Upper lobe of left lung (tissue), 6 donors: ENCODE data around the gene NBL1. TPM values are rescaled to one million over a fixed set of nuclear protein-coding genes. Genes with fewer than 3 reads are reported as not detected.

Source experiments
- ATAC-seq, 2 donors: fragments of 200-7000 bp; cut with Tn5 transposase; one replicate each; pipeline ENCODE4 v1.9.1; 2022; ENCODE audit warnings: mild to moderate bottlenecking in 2 of 2, moderate library complexity in 2 of 2; ENCODE audit not compliant: low FRiP score in 2 of 2
- DNase-seq, 2 donors: peaks; one replicate each; pipeline ENCODE4 v3.0.0-alpha.2; 2019 to 2020
- H3K27ac ChIP-seq, 4 donors: fragments of 200-600 bp; sonication (generic); one replicate each; pipeline ENCODE4 v1.5.1; 2016 to 2019
- H3K27me3 ChIP-seq, 4 donors: fragments of 200-600 bp; sonication (generic); one replicate each; pipeline ENCODE4 v1.5.1; 2017 to 2019
- H3K36me3 ChIP-seq, 4 donors: fragments of 200-600 bp; sonication (generic); one replicate each; pipeline ENCODE4 v1.5.1; 2016 to 2019
- H3K4me1 ChIP-seq, 4 donors: fragments of 200-600 bp; sonication (generic); one replicate each; pipeline ENCODE4 v1.5.1; 2018 to 2019
- H3K4me3 ChIP-seq, 4 donors: fragments of 200-600 bp; sonication (generic); one replicate each; pipeline ENCODE4 v1.5.1; 2017 to 2019; ENCODE audit warnings: mild to moderate bottlenecking in 2 of 4, moderate library complexity in 1 of 4
- H3K9me3 ChIP-seq, 4 donors: fragments of 200-600 bp; sonication (generic); one replicate each; pipeline ENCODE4 v1.5.1; 2018 to 2019
- EP300 ChIP-seq, 4 donors: sonication (generic); formaldehyde crosslinking; IDR thresholded peaks; one replicate each; pipeline ENCODE4 v1.5.1; 2017; ENCODE audit warnings: antibody characterized with exemption in 4 of 4, control low read depth in 2 of 4
- POLR2A ChIP-seq, 4 donors: fragments of 450-650 bp; IDR thresholded peaks; one replicate each; pipeline ENCODE4 v1.5.1; 2016 to 2017; ENCODE audit warnings: antibody characterized with exemption in 4 of 4, mild to moderate bottlenecking in 2 of 4
- POLR2AphosphoS5 ChIP-seq, 2 donors: sonication (generic); formaldehyde crosslinking; IDR thresholded peaks; one replicate each; pipeline ENCODE4 v1.5.1; 2017; ENCODE audit warnings: antibody characterized with exemption in 2 of 2
- WGBS, 2 donors: methylation state at CpG; one replicate each; pipeline ENCODE4 v1.1.5; 2017 to 2018; 5-methylcytosine and 5-hydroxymethylcytosine counted together
- total RNA-seq, 6 donors: library from RNA; depleted of rRNA in 4 of 6; stranded (reverse); fragments of >200 nt in 4 of 6; gene quantifications; one replicate each; pipeline versions ENCODE4 v1.1.0 to v1.2.1, GENCODE V29; 2016 to 2021
- TF ChIP-seq, protein P1 (sequence below), 6 experiments: fragments of 450-650 bp in 4 of 6; fragments of 200-600 bp in 2 of 6; sonication (generic) in 2 of 6; IDR thresholded peaks; one replicate each; pipeline ENCODE4 v1.5.1; 2016 to 2019; ENCODE audit warnings: antibody characterized with exemption in 6 of 6
- donor health status: DM: no; HTN: no; CAD: no; lungs with moderate emphysema.
- donor health status: DM: no; HTN: yes; CAD: no; lungs with severe emphysema.

The NBL1 gene
- total RNA-seq, 6 donors from 2014 or later = 40.9 to 190 (median 105) TPM

DNA sequence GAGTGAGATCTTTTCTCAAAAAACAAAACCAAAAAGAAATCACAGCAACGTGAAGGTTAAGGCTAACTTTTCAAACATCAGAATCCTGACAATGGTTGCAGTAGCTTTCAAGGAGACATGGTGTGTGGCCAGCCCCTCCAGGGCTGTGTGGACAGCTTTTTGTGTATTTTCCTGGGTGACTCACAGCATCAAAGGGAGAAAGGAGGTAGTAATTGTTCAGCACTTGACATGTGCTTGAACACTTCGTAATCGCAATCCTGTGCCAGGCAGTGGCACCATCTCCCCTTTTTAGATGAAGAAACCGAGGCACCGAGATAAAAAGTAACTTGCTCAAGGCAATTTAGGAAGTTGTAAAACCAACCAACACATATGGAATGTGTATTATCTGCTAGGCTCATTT lies 10.3 kb downstream of the NBL1 start:
- H3K4me1 ChIP-seq = peaks cover 3 to 34% (median 25%) of the 10 kb centered on the region in 4 donors
- TF ChIP-seq, protein P1, sequence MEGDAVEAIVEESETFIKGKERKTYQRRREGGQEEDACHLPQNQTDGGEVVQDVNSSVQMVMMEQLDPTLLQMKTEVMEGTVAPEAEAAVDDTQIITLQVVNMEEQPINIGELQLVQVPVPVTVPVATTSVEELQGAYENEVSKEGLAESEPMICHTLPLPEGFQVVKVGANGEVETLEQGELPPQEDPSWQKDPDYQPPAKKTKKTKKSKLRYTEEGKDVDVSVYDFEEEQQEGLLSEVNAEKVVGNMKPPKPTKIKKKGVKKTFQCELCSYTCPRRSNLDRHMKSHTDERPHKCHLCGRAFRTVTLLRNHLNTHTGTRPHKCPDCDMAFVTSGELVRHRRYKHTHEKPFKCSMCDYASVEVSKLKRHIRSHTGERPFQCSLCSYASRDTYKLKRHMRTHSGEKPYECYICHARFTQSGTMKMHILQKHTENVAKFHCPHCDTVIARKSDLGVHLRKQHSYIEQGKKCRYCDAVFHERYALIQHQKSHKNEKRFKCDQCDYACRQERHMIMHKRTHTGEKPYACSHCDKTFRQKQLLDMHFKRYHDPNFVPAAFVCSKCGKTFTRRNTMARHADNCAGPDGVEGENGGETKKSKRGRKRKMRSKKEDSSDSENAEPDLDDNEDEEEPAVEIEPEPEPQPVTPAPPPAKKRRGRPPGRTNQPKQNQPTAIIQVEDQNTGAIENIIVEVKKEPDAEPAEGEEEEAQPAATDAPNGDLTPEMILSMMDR (IDR thresholded peaks at IDR 0.05) = no peak
- TF ChIP-seq POLR2AphosphoS5 (IDR thresholded peaks at IDR 0.05) = no peak
- no peak for TF ChIP-seq POLR2A (IDR thresholded peaks at IDR 0.05)
- no peak for TF ChIP-seq EP300 (IDR thresholded peaks at IDR 0.05)
- no peaks in the 10 kb centered on the region for H3K9me3 ChIP-seq
- 64 to 66% methylated on average over 5 of the region's 5 CpGs for WGBS, 2 donors
- DNase-seq (peak in 1 of 2 donors; percentile 56), ATAC-seq (no peak)
- no peaks in the 10 kb centered on the region for H3K27me3 ChIP-seq
- H3K27ac ChIP-seq = peak overlapping the region in 1 of 4 donors; percentile 12
- no peak overlapping the region for H3K4me3 ChIP-seq
- H3K36me3 ChIP-seq = no peaks in the 10 kb centered on the region

DNA sequence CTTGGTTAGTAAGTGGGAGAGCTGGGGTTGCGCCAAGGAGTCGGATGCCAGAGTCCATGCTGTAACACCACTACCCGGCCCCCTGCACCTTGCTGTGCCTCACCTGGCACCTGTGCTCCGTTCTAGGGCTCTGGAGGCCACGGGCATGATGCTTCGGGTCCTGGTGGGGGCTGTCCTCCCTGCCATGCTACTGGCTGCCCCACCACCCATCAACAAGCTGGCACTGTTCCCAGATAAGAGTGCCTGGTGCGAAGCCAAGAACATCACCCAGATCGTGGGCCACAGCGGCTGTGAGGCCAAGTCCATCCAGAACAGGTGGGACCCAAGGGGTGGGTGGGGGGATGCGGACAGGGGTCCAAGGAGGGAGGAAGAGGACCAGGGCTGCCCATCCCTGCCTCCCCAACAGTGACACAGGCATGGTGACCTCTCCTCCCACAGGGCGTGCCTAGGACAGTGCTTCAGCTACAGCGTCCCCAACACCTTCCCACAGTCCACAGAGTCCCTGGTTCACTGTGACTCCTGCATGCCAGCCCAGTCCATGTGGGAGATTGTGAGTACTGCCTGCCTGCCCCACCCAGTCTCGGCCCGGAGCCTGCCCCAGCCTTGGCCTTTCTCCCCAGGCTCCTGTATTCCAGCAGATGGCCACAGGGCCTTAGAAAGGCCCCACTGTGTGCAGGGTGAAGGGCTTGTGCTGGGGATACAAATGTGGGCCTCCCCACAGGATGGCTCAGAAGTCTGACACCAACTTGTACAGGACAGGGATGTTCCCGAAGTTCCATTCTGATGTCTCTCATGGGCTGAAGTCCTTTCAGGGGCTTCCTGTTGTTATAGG lies 11.0 kb downstream of the NBL1 start:
- no peak for ATAC-seq
- H3K27ac ChIP-seq = peak overlapping the region in 2 of 4 donors; percentile 12 to 43
- H3K4me1 ChIP-seq = peaks cover 3 to 39% (median 24%) of the 10 kb centered on the region in 4 donors

DNA sequence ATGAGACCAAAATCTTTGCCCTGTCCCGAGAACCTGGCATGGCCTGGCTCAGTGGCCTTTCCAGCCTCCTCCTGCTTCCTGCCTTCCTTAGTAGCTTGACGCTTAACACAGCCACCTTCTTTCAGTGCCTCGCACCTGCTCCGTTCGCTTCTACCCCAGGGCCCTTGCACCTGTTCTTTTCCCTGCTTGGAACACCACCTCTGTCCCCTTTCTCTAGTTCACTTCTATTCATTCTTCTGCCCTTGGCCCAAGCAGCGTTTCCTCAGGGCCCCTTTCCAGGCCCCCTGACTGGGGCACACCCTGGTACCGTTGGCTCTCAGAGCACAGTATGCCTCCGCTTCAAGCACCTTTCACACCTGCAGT lies 11.6 kb downstream of the NBL1 start:
- no peak for ATAC-seq
- Histone ChIP-seq H3K27ac (no peak overlapping the region), H3K9me3 (no peaks in the 10 kb centered on the region), H3K4me3 (no peak overlapping the region), H3K36me3 (no peaks in the 10 kb centered on the region), H3K27me3 (no peaks in the 10 kb centered on the region), H3K4me1 (peaks cover 3 to 35% (median 21%) of the 10 kb centered on the region in 4 donors)
- no peak for DNase-seq
- 83 to 89% methylated on average over 8 of the region's 8 CpGs for WGBS, 2 donors
- TF ChIP-seq, protein P1 (IDR thresholded peaks at IDR 0.05) = no peak
- TF ChIP-seq POLR2A (IDR thresholded peaks at IDR 0.05) = no peak
- no peak for TF ChIP-seq POLR2AphosphoS5 (IDR thresholded peaks at IDR 0.05)
- no peak for TF ChIP-seq EP300 (IDR thresholded peaks at IDR 0.05)

More for the DNA sequence above, 11.0 kb downstream of the NBL1 start:
- H3K27me3 ChIP-seq = no peaks in the 10 kb centered on the region
- 64 to 86% methylated on average over 5 to 15 of the region's 15 CpGs for WGBS, 2 donors
- peak in 1 of 2 donors; percentile 46 for DNase-seq
- TF ChIP-seq, protein P1 (IDR thresholded peaks at IDR 0.05) = no peak
- no peak for TF ChIP-seq EP300 (IDR thresholded peaks at IDR 0.05)
- no peak for TF ChIP-seq POLR2A (IDR thresholded peaks at IDR 0.05)
- TF ChIP-seq POLR2AphosphoS5 (IDR thresholded peaks at IDR 0.05) = no peak
- no peak overlapping the region for H3K4me3 ChIP-seq
- H3K36me3 ChIP-seq = no peaks in the 10 kb centered on the region
- H3K9me3 ChIP-seq = no peaks in the 10 kb centered on the region

DNA sequence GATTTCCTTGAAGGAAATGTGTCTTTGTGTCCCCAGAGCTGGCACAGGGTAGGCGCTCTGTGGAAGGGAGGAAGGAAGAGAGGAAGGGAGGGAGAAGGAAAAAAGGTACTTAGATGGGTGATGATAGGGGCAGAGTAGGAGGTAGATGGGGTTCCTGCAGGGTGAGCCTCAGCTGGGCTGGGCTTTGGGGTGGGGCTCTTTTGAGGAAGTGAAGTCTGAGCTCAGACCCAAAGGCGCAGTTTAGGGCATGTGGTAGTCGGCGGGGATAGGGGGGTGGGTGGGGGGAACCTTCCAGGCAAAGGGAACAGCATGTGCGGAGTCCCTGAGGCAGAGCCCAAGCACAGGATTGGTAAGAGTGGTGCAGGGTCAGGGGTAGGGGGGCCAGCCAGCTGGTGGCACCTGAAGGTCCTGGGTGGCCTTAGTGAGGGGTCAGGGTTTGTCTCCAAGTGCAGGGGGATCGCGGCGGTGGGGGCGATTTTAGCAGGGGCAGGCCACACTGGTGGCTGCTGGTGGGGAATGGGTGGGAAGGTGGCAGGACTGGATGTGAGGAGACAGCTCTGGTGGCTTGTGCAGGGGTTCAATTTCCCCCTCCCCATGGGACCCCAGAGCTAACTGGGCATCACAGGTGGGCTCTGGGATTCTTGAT lies 12.1 kb downstream of the NBL1 start:
- Histone ChIP-seq H3K27me3 (no peaks in the 10 kb centered on the region), H3K4me3 (no peak overlapping the region), H3K9me3 (no peaks in the 10 kb centered on the region), H3K27ac (no peak overlapping the region), H3K36me3 (no peaks in the 10 kb centered on the region), H3K4me1 (peaks cover 3 to 29% (median 18%) of the 10 kb centered on the region in 4 donors)
- ATAC-seq (no peak), DNase-seq (peak in 1 of 2 donors; percentile 57)
- WGBS, 2 donors = 84 to 85% methylated on average over 9 of the region's 9 CpGs
- TF ChIP-seq, protein P1 (IDR thresholded peaks at IDR 0.05) = no peak
- TF ChIP-seq EP300 (IDR thresholded peaks at IDR 0.05) (no peak), POLR2AphosphoS5 (IDR thresholded peaks at IDR 0.05) (no peak), POLR2A (IDR thresholded peaks at IDR 0.05) (no peak)
